Gastroesophageal sphincter (tissue), 4 donors: ENCODE results near the gene CAV1. TPM values are rescaled to one million over a fixed set of nuclear protein-coding genes. Genes with fewer than 3 reads are reported as not detected.

Experiments used
- ATAC-seq: fragments of 150-250 bp; one replicate; pipeline ENCODE4 v1.9.1; 2016; ENCODE audit warnings: mild to moderate bottlenecking, moderate library complexity
- H3K27ac ChIP-seq, 4 donors: fragments of 200-600 bp; sonication (generic) in 3 of 4; 1 replicate in 3 of 4; 2 replicates in 1 of 4; pipeline ENCODE4 v1.5.1; 2016 to 2019
- H3K27me3 ChIP-seq: fragments of 200-600 bp; sonication (generic); one replicate; pipeline ENCODE4 v1.5.1; 2019
- H3K36me3 ChIP-seq, 2 donors: fragments of 200-600 bp; sonication (generic); one replicate each; pipeline ENCODE4 v1.5.1; 2019; ENCODE audit warnings: control low read depth in 1 of 2
- H3K4me1 ChIP-seq, 3 donors: fragments of 200-600 bp; sonication (generic); 1 replicate in 2 of 3; 2 replicates in 1 of 3; pipeline ENCODE4 v1.5.1; 2016 to 2019; ENCODE audit warnings: control low read depth in 2 of 3
- H3K4me3 ChIP-seq, 2 donors: fragments of 200-600 bp; sonication (generic); one replicate each; pipeline ENCODE4 v1.5.1; 2019; ENCODE audit warnings: mild to moderate bottlenecking in 1 of 2, moderate library complexity in 1 of 2
- H3K9me3 ChIP-seq, 3 donors: fragments of 200-600 bp; sonication (generic); one replicate each; pipeline ENCODE4 v1.5.1; 2017 to 2019; ENCODE audit warnings: control low read depth in 2 of 3
- EP300 ChIP-seq: sonication (generic); formaldehyde crosslinking; IDR thresholded peaks from one replicate; pipeline ENCODE4 v1.6.1; 2017; ENCODE audit warnings: antibody characterized with exemption, mild to moderate bottlenecking
- POLR2A ChIP-seq, 2 donors: fragments of 450-650 bp; IDR thresholded peaks; one replicate each; pipeline ENCODE4 v1.6.1; 2017; ENCODE audit warnings: antibody characterized with exemption in 2 of 2, mild to moderate bottlenecking in 2 of 2, moderate library complexity in 1 of 2
- POLR2AphosphoS5 ChIP-seq: sonication (generic); formaldehyde crosslinking; IDR thresholded peaks from one replicate; pipeline ENCODE4 v1.6.1; 2017; ENCODE audit warnings: antibody characterized with exemption
- WGBS, 2 donors: methylation state at CpG; one replicate each; pipeline ENCODE4 v1.1.5; 2018; ENCODE audit warnings: low coverage in 1 of 2; 5-methylcytosine and 5-hydroxymethylcytosine counted together
- total RNA-seq, 4 donors: library from RNA; depleted of rRNA; stranded (reverse); fragments of >200 nt; gene quantifications; one replicate each; pipeline ENCODE4 v1.1.0, GENCODE V29; 2016
- TF ChIP-seq, protein P1 (sequence below), 4 experiments: fragments of 200-600 bp in 2 of 4; fragments of 450-650 bp in 2 of 4; sonication (generic) in 1 of 4; IDR thresholded peaks; one replicate each; pipeline ENCODE4 v1.5.1; 2017 to 2019; ENCODE audit warnings: antibody characterized with exemption in 4 of 4, mild to moderate bottlenecking in 2 of 4, moderate library complexity in 2 of 4

Gene CAV1
- total RNA-seq, 4 donors from 2014 or later: 546 to 772 (median 602) TPM

GRCh38 chr7:116576350-116577319 is 51.8 kb downstream of the CAV1 start:
- no peak for TF ChIP-seq POLR2A (IDR thresholded peaks at IDR 0.05)
- peak; percentile 61 for TF ChIP-seq POLR2AphosphoS5
- peak; percentile 63 for ATAC-seq

DNA sequence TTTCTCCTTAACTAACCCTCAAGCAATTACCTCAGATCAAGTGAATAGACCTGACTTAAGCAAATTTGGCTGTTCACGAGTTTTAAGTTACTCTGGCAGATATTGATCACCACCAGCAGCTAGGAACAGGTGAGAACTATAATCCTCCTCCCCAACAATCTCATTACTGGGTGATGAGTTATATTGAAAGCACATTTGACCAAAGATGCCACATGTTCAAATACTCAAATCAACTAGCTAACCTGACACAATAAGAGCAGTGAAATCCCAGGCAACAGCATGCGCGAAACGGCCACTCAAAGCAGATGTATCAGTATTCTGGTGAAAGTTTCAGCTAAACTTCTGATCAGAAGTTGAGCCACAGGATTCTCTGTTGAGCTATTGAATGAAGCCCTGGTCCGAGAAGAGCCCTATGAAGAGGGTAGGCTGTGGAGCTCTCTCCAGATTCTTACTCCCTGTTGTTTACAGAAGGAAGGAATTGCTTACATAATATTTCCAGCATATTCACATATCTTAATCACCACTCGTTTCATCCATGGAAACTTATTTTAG is 52.6 kb downstream of the CAV1 start:
- Histone ChIP-seq H3K36me3 (no peaks in the 10 kb centered on the region), H3K27me3 (no peaks in the 10 kb centered on the region), H3K9me3 (no peaks in the 10 kb centered on the region), H3K4me3 (no peak overlapping the region), H3K4me1 (peaks cover 4 to 30% (median 6%) of the 10 kb centered on the region in 3 donors), H3K27ac (peak overlapping the region in 3 of 4 donors; percentile 3 to 56 (median 38))
- WGBS, 2 donors: 25 to 34% methylated on average over 4 to 6 of the region's 6 CpGs
- ATAC-seq: no peak
- peak; percentile 17 for TF ChIP-seq POLR2AphosphoS5
- no peak for TF ChIP-seq EP300
- TF ChIP-seq, protein P1, sequence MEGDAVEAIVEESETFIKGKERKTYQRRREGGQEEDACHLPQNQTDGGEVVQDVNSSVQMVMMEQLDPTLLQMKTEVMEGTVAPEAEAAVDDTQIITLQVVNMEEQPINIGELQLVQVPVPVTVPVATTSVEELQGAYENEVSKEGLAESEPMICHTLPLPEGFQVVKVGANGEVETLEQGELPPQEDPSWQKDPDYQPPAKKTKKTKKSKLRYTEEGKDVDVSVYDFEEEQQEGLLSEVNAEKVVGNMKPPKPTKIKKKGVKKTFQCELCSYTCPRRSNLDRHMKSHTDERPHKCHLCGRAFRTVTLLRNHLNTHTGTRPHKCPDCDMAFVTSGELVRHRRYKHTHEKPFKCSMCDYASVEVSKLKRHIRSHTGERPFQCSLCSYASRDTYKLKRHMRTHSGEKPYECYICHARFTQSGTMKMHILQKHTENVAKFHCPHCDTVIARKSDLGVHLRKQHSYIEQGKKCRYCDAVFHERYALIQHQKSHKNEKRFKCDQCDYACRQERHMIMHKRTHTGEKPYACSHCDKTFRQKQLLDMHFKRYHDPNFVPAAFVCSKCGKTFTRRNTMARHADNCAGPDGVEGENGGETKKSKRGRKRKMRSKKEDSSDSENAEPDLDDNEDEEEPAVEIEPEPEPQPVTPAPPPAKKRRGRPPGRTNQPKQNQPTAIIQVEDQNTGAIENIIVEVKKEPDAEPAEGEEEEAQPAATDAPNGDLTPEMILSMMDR (IDR thresholded peaks at IDR 0.05): no peak
- TF ChIP-seq POLR2A (IDR thresholded peaks at IDR 0.05): no peak

More at GRCh38 chr7:116576350-116577319, 51.8 kb downstream of the CAV1 start:
- Histone ChIP-seq H3K27ac (peak overlapping the region in 3 of 4 donors; percentile 3 to 56 (median 38)), H3K4me1 (peaks cover 4 to 32% (median 6%) of the 10 kb centered on the region in 3 donors), H3K9me3 (no peaks in the 10 kb centered on the region), H3K4me3 (no peak overlapping the region), H3K36me3 (no peaks in the 10 kb centered on the region), H3K27me3 (no peaks in the 10 kb centered on the region)
- WGBS, 2 donors: 58 to 70% methylated on average over 5 to 7 of the region's 7 CpGs

GRCh38 chr7:116578526-116578925 is 53.7 kb downstream of the CAV1 start:
- H3K4me1 ChIP-seq: peaks cover 4 to 38% (median 6%) of the 10 kb centered on the region in 3 donors
- no peaks in the 10 kb centered on the region for H3K9me3 ChIP-seq
- H3K27me3 ChIP-seq: no peaks in the 10 kb centered on the region
- ATAC-seq: no peak
- WGBS, 2 donors: 100% methylated on average over 2 to 3 of the region's 3 CpGs
- TF ChIP-seq POLR2AphosphoS5 (no peak), POLR2A (IDR thresholded peaks at IDR 0.05) (no peak), EP300 (no peak)
- TF ChIP-seq, protein P1 (IDR thresholded peaks at IDR 0.05): no peak
- no peak overlapping the region for H3K27ac ChIP-seq
- H3K4me3 ChIP-seq: no peak overlapping the region
- H3K36me3 ChIP-seq: no peaks in the 10 kb centered on the region

- Histone ChIP-seq H3K27me3 (no peaks in the 10 kb centered on the region), H3K4me1 (peaks cover 3 to 39% (median 6%) of the 10 kb centered on the region in 3 donors), H3K9me3 (no peaks in the 10 kb centered on the region), H3K4me3 (no peak overlapping the region), H3K27ac (no peak overlapping the region), H3K36me3 (no peaks in the 10 kb centered on the region)
- no peak for ATAC-seq
- TF ChIP-seq POLR2A (IDR thresholded peaks at IDR 0.05) (no peak), EP300 (no peak), POLR2AphosphoS5 (no peak)
- TF ChIP-seq, protein P1 (IDR thresholded peaks at IDR 0.05): no peak
- 80 to 93% methylated on average over 1 of the region's 1 CpG for WGBS, 2 donors
Measured at GRCh38 chr7:116579322-116579721, 54.5 kb downstream of the CAV1 start.

- ATAC-seq: no peak
- Histone ChIP-seq H3K27me3 (no peaks in the 10 kb centered on the region), H3K9me3 (no peaks in the 10 kb centered on the region), H3K4me1 (peaks cover 0 to 34% (median 6%) of the 10 kb centered on the region in 3 donors), H3K4me3 (no peak overlapping the region), H3K27ac (no peak overlapping the region), H3K36me3 (no peaks in the 10 kb centered on the region)
- 96% methylated on average over 2 of the region's 2 CpGs; no CpG with 5 or more reads in 1 of the 2 donors for WGBS, 2 donors
- TF ChIP-seq POLR2AphosphoS5 (no peak), POLR2A (IDR thresholded peaks at IDR 0.05) (no peak), EP300 (no peak)
- TF ChIP-seq, protein P1 (IDR thresholded peaks at IDR 0.05): no peak
Measured at GRCh38 chr7:116579835-116580234, 55.0 kb downstream of the CAV1 start.
